Measurements from ENCODE around the gene GABRR2. TPM values are rescaled to one million over a fixed set of nuclear protein-coding genes. Genes with fewer than 3 reads are reported as not detected.

GABRR2 gene
- total RNA-seq, 2 donors from 2014 or later = 2.0 TPM; not detected in 1

DNA sequence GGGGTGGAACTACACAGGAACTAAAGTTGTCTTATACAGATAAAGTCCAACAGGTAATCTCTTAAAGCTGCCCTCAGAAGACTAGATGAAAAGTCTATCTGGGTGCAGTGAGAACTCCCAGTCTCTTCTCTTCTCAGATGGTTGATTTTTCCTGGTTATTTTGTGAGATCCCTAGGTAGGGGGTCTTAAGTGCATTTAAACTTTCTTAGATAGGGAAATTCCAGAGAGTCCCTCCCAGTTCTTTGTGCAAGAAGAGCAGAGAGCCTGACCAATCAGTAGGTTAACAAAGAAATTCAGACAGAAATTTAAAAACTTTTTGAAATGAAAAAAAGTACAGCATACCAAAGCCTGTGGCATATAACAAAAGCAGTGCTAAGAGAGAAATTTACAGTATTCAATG is 2.0 kb upstream of the GABRR2 start:
- DNase-seq (ENCODE audit: low spot score) (no peak), ATAC-seq (ENCODE audit: insufficient number of reproducible peaks, low FRiP score, low read depth) (no peak)
- H3K27ac ChIP-seq = no peak overlapping the region
- no peak overlapping the region for H3K4me3 ChIP-seq
- no peak for TF ChIP-seq CTCF (IDR thresholded peaks at IDR 0.05)
- H3K4me1 ChIP-seq (ENCODE audit: control insufficient read depth in 1 of 2, low read depth in 2 of 2) = peaks cover 14 to 17% of the 10 kb centered on the region in 2 donors
- no peaks in the 10 kb centered on the region for H3K27me3 ChIP-seq (replicated peaks; ENCODE audit: insufficient read depth)
- H3K36me3 ChIP-seq = no peaks in the 10 kb centered on the region
- H3K9me3 ChIP-seq = peaks cover 3% of the 10 kb centered on the region

- H3K4me3 ChIP-seq = no peak overlapping the region
- no peaks in the 10 kb centered on the region for H3K36me3 ChIP-seq
- H3K27ac ChIP-seq = no peak overlapping the region
- no peaks in the 10 kb centered on the region for H3K27me3 ChIP-seq (replicated peaks; ENCODE audit: insufficient read depth)
- no peaks in the 10 kb centered on the region for H3K9me3 ChIP-seq
- no peak for DNase-seq (ENCODE audit: low spot score)
- peaks cover 15 to 25% of the 10 kb centered on the region in 2 donors for H3K4me1 ChIP-seq (ENCODE audit: control insufficient read depth in 1 of 2, low read depth in 2 of 2)
- no peak for TF ChIP-seq CTCF (IDR thresholded peaks at IDR 0.05)
- ATAC-seq (ENCODE audit: insufficient number of reproducible peaks, low FRiP score, low read depth) = no peak
Measured at GRCh38 chr6:89314692-89315091, 407 bp downstream of the GABRR2 start.

DNA sequence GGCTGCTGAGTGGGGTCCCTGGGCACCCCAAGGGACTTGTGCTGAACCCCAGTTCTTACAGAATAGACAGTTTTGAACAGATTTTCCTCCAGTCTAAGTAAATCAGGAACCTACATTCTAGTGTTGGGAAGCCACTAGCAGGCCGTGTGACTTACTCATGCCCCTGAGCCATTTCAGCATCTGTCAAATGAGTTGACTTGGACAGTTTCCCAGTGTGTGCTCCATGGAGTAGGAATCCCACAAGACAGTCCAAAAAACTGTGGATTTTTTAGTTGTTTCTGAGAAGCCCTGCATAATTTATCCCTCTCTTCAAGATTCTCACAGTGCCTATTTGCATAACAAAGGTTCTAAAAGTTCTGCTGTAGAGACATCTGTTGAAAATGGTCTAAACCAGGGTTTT is 2.1 kb downstream of the GABRR2 start:
- peaks cover 15 to 25% of the 10 kb centered on the region in 2 donors for H3K4me1 ChIP-seq (ENCODE audit: control insufficient read depth in 1 of 2, low read depth in 2 of 2)
- peak overlapping the region; percentile 62 to 70 for H3K27ac ChIP-seq
- no peak overlapping the region for H3K4me3 ChIP-seq
- H3K36me3 ChIP-seq = no peaks in the 10 kb centered on the region
- peak; percentile 25 for DNase-seq (ENCODE audit: low spot score)
- H3K27me3 ChIP-seq (replicated peaks; ENCODE audit: insufficient read depth) = no peaks in the 10 kb centered on the region
- ATAC-seq (ENCODE audit: insufficient number of reproducible peaks, low FRiP score, low read depth) = no peak
- H3K9me3 ChIP-seq = no peaks in the 10 kb centered on the region
- no peak for TF ChIP-seq CTCF (IDR thresholded peaks at IDR 0.05)

DNA sequence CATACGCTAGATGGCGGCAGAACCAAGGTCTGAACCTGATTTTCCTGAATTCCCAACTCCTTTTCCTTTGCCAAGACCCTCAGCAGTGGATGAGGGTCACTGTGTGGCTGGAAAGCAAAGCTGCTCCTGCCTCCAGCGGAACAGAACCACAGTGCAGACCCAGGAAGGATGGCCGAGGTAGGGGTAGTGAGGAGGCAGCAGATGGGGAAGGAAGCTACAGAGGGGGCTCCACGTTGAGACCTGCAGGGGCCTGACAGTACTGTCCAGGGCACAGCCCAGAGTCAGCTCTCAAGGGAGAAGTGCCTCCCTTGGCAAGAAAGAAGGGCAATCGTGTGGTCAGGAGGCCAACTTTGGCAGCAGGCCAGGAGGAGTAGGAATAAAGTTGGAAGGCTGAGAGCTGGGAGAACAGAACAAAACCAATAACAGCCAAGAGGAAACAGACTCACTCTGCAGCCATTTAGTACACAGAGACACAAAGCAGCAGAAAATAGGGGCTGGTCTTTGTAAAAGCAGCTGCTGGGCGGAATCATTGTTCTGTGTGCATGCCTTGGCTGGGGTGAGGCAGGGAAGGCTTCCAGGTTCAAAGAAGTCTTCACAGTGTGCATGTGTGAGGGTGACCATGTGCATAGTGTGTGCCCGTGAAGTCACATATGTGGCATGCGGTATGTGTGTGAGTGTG is 3.1 kb downstream of the GABRR2 start:
- Histone ChIP-seq H3K27ac (peak overlapping the region; percentile 62 to 70), H3K4me1 (ENCODE audit: control insufficient read depth in 1 of 2, low read depth in 2 of 2) (peaks cover 15 to 25% of the 10 kb centered on the region in 2 donors), H3K4me3 (peak overlapping the region; percentile 33), H3K9me3 (no peaks in the 10 kb centered on the region), H3K27me3 (replicated peaks; ENCODE audit: insufficient read depth) (no peaks in the 10 kb centered on the region), H3K36me3 (no peaks in the 10 kb centered on the region)
- ATAC-seq (ENCODE audit: insufficient number of reproducible peaks, low FRiP score, low read depth) (peak; percentile 73), DNase-seq (ENCODE audit: low spot score) (no peak)
- TF ChIP-seq CTCF (IDR thresholded peaks at IDR 0.05) = peak; percentile 53

- DNase-seq (ENCODE audit: low spot score) = no peak
- Histone ChIP-seq H3K27me3 (replicated peaks; ENCODE audit: insufficient read depth) (no peaks in the 10 kb centered on the region), H3K36me3 (no peaks in the 10 kb centered on the region), H3K27ac (peak overlapping the region; percentile 62 to 70), H3K9me3 (no peaks in the 10 kb centered on the region), H3K4me3 (no peak overlapping the region), H3K4me1 (ENCODE audit: control insufficient read depth in 1 of 2, low read depth in 2 of 2) (peaks cover 15 to 25% of the 10 kb centered on the region in 2 donors)
- no peak for ATAC-seq (ENCODE audit: insufficient number of reproducible peaks, low FRiP score, low read depth)
- no peak for TF ChIP-seq CTCF (IDR thresholded peaks at IDR 0.05)
Measured at GRCh38 chr6:89311530-89311852, 3.6 kb downstream of the GABRR2 start.

Measured in thoracic aorta (tissue), 2 donors.